Thoracic aorta (tissue), 2 donors: ENCODE data around the gene SMIM20. TPM values are rescaled to one million over a fixed set of nuclear protein-coding genes. Genes with fewer than 3 reads are reported as not detected.
"Not testable (repeated sequence)": the region's sequence is repeated elsewhere in the genome, so short reads cannot be mapped to it uniquely, and the experiment has no call there.

Experiments used
- ATAC-seq: fragments of 150-250 bp; one replicate; pipeline ENCODE4 v1.8.0; 2017; ENCODE audit warnings: low read depth; ENCODE audit not compliant: insufficient number of reproducible peaks, low FRiP score
- DNase-seq: peaks from one replicate; pipeline ENCODE4 v3.0.0-alpha.2; 2020; ENCODE audit warnings: low spot score
- H3K27ac ChIP-seq, 2 donors: fragments of 200-600 bp; sonication (generic); 1 replicate in 1 of 2; 2 replicates in 1 of 2; pipeline ENCODE4 v1.5.1; 2016; ENCODE audit warnings: mild to moderate bottlenecking in 2 of 2, moderate library complexity in 2 of 2
- H3K27me3 ChIP-seq: fragments of 200-600 bp; sonication (generic); replicated peaks from 2 replicates; pipeline ENCODE4 v1.6.0; 2016; ENCODE audit warnings: mild to moderate bottlenecking; ENCODE audit not compliant: insufficient read depth
- H3K36me3 ChIP-seq: fragments of 200-600 bp; sonication (generic); one replicate; pipeline ENCODE4 v1.5.1; 2016
- H3K4me1 ChIP-seq, 2 donors: fragments of 200-600 bp; sonication (generic); 1 replicate in 1 of 2; 2 replicates in 1 of 2; pipeline versions ENCODE4 v1.5.1 to v1.6.0; 2016; ENCODE audit warnings: low read depth in 2 of 2, mild to moderate bottlenecking in 1 of 2; ENCODE audit not compliant: control insufficient read depth in 1 of 2
- H3K4me3 ChIP-seq: fragments of 200-600 bp; sonication (generic); 2 replicates; pipeline ENCODE4 v1.5.1; 2016; ENCODE audit warnings: mild to moderate bottlenecking
- H3K9me3 ChIP-seq: fragments of 200-600 bp; sonication (generic); 2 replicates; pipeline ENCODE4 v1.5.1; 2016
- CTCF ChIP-seq: fragments of 200-600 bp; sonication (generic); IDR thresholded peaks from one replicate; pipeline ENCODE4 v1.5.1; 2019; ENCODE audit warnings: antibody characterized with exemption
- total RNA-seq, 2 donors: library from RNA; depleted of rRNA; stranded (reverse); fragments of >200 nt; gene quantifications; one replicate each; pipeline versions ENCODE4 v1.1.0 to v1.2.3, GENCODE V29; 2016

SMIM20 gene
- total RNA-seq, 2 donors from 2014 or later = 20.1 to 21.3 TPM

DNA sequence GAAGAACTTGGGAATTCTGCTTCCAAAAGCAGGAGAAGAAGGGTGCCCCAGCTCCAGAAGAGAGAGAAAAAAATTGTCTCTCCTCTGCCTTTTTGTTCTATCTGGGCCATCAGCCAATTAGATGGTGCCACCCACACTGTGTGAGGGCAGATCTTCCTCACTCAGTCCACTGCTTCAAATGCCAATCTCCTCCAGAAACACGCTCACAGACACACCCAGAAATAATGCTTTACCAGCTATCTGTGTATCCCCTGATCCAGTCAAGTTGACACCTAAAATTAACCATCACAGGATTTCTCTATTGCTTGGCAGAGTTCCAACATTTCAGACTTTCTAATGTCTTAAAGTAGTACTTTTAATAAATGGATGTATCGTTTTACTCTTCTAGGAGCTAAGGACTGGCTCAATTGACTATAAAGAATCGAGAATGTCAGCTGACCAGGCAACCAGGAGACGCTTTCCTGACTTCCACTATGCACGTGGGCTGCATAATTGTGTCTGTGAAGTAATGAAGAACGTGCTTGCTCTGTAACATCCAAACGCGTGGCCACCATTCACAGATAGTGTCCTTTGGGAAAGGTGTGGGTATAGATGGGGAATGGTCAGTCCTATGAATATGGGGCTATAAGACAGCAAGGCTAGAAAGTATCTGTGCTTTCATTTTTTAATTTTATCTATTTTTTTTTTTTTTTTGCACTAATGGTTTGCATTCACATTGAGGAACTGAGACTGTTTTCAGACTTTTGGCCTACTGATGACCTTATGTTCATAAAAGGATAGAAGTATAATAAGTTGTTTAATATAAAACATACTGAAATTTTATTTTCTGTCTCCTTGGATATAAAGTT is 9.9 kb upstream of the SMIM20 start:
- no peak for TF ChIP-seq CTCF
- no peak for DNase-seq
- H3K4me3 ChIP-seq = no peak overlapping the region
- H3K36me3 ChIP-seq = no peaks in the 10 kb centered on the region
- no peak for ATAC-seq
- no peaks in the 10 kb centered on the region for H3K4me1 ChIP-seq
- no peak overlapping the region for H3K27ac ChIP-seq
- H3K27me3 ChIP-seq = no peaks in the 10 kb centered on the region
- H3K9me3 ChIP-seq = no peaks in the 10 kb centered on the region

GRCh38 chr4:25904748-25905082 is 9.3 kb upstream of the SMIM20 start:
- H3K9me3 ChIP-seq = no peaks in the 10 kb centered on the region
- TF ChIP-seq CTCF = no peak
- H3K4me1 ChIP-seq = no peaks in the 10 kb centered on the region
- ATAC-seq (no peak), DNase-seq (no peak)
- H3K27me3 ChIP-seq = no peaks in the 10 kb centered on the region
- no peak overlapping the region for H3K27ac ChIP-seq
- no peaks in the 10 kb centered on the region for H3K36me3 ChIP-seq
- no peak overlapping the region for H3K4me3 ChIP-seq

DNA sequence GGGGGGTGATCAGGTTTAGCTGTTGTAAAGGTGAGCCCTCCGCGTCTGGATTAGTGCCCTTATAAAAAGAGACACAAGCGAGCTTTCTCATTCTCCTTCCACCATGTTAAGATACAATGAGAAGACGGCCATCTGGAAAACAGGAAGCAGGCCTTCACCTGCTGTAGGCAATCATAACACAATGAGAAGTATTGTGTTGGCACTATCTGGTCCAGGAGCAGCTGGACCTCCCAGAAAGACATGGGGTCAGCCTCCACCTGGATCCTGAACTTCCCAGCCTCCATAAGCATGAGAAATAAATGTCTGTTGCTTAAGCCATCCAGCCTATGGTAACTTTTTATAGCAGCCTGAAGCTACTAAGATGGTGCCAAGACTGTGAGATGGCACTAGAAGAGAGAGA is 8.6 kb upstream of the SMIM20 start:
- DNase-seq (no peak), ATAC-seq (no peak)
- H3K4me1 ChIP-seq = no peaks in the 10 kb centered on the region
- TF ChIP-seq CTCF = no peak
- H3K27ac ChIP-seq = no peak overlapping the region
- no peak overlapping the region for H3K4me3 ChIP-seq
- no peaks in the 10 kb centered on the region for H3K36me3 ChIP-seq
- H3K9me3 ChIP-seq = no peaks in the 10 kb centered on the region
- H3K27me3 ChIP-seq = no peaks in the 10 kb centered on the region

- H3K27ac ChIP-seq, H3K4me3 ChIP-seq, H3K4me1 ChIP-seq, DNase-seq, H3K9me3 ChIP-seq, H3K27me3 ChIP-seq, H3K36me3 ChIP-seq, ATAC-seq: not testable (repeated sequence)
Measured at GRCh38 chr4:25906113-25906512, 7.9 kb upstream of the SMIM20 start.

DNA sequence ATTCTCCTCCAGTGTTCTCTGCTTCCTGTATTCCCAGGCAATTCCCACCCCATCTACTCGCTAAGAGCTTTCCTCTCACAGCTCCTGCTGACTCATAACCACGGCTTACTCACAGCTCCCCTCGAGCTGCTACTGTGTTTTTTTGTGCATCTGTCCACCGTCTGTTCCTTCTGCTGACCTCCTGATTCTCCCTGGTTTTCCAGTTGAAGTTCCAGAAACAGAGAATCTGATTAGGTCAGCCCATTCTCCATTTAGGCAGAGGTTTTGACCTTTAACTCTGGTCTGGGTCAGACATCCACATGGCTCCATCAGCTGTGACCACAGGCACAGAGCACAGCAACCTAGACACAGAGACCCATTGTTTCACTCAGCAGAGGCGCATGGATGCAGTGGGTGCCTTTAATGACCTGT is 5.5 kb upstream of the SMIM20 start:
- H3K27ac ChIP-seq = no peak overlapping the region
- H3K9me3 ChIP-seq = no peaks in the 10 kb centered on the region
- no peak overlapping the region for H3K4me3 ChIP-seq
- peaks cover 0 to 6% of the 10 kb centered on the region in 2 donors for H3K4me1 ChIP-seq
- no peaks in the 10 kb centered on the region for H3K36me3 ChIP-seq
- TF ChIP-seq CTCF = no peak
- no peaks in the 10 kb centered on the region for H3K27me3 ChIP-seq
- ATAC-seq (no peak), DNase-seq (no peak)

DNA sequence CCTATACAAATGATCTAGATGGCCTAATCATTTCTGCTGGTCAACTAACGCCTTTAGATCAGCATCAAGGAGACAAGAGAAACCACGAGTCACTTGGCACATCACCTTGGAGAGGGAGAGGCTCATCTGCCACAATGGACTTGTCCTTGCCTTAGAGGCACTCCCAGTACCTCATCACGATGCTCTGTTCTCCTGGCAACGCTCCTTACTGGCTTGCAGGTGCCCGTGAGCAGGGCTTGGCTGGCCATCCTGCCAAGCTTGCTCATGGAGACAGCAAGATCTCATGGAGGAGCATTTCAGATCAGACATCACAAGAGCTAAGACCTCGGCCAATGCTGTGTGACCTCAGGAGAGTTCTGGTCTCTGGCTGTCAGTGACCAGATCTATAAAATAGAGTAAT is 2.7 kb upstream of the SMIM20 start:
- no peak for DNase-seq
- Histone ChIP-seq H3K4me1 (peaks cover 7 to 16% of the 10 kb centered on the region in 2 donors), H3K27ac (no peak overlapping the region), H3K9me3 (no peaks in the 10 kb centered on the region), H3K27me3 (no peaks in the 10 kb centered on the region), H3K4me3 (no peak overlapping the region), H3K36me3 (no peaks in the 10 kb centered on the region)
- TF ChIP-seq CTCF = no peak
- no peak for ATAC-seq
